ENCODE measurements around the gene FSTL5. TPM values are rescaled to one million over a fixed set of nuclear protein-coding genes. Genes with fewer than 3 reads are reported as not detected.

Gene FSTL5
- total RNA-seq, 1 donor from 2014 or later = not detected

- DNase-seq (ENCODE audit: low read depth) = no peak
- no peak overlapping the region for H3K4me3 ChIP-seq (ENCODE audit: low read depth, low read length)
- TF ChIP-seq CTCF (conservative IDR thresholded peaks at IDR 0.05; ENCODE audit: low read depth, low read length) = no peak
Measured at GRCh38 chr4:161486461-161486860, 677.3 kb downstream of the FSTL5 start.

GRCh38 chr4:161466316-161466715 lies 697.5 kb downstream of the FSTL5 start:
- TF ChIP-seq CTCF (conservative IDR thresholded peaks at IDR 0.05; ENCODE audit: low read depth, low read length) = no peak
- no peak for DNase-seq (ENCODE audit: low read depth)
- H3K4me3 ChIP-seq (ENCODE audit: low read depth, low read length) = no peak overlapping the region

- no peak for DNase-seq (ENCODE audit: low read depth)
- no peak for TF ChIP-seq CTCF (conservative IDR thresholded peaks at IDR 0.05; ENCODE audit: low read depth, low read length)
Measured at GRCh38 chr4:161463436-161463835, 700.4 kb downstream of the FSTL5 start.

GRCh38 chr4:161457906-161458305 lies 705.9 kb downstream of the FSTL5 start:
- TF ChIP-seq CTCF (conservative IDR thresholded peaks at IDR 0.05; ENCODE audit: low read depth, low read length) = no peak
- H3K4me3 ChIP-seq (ENCODE audit: low read depth, low read length) = no peak overlapping the region
- no peak for DNase-seq (ENCODE audit: low read depth)

More at GRCh38 chr4:161463436-161463835, 700.4 kb downstream of the FSTL5 start:
- H3K4me3 ChIP-seq (ENCODE audit: low read depth, low read length) = no peak overlapping the region

- DNase-seq (ENCODE audit: low read depth) = no peak
- TF ChIP-seq CTCF (conservative IDR thresholded peaks at IDR 0.05; ENCODE audit: low read depth, low read length) = no peak
Measured at GRCh38 chr4:161457311-161457710, 706.5 kb downstream of the FSTL5 start.

GRCh38 chr4:161454860-161455259 lies 708.9 kb downstream of the FSTL5 start:
- H3K4me3 ChIP-seq (ENCODE audit: low read depth, low read length) = no peak overlapping the region
- TF ChIP-seq CTCF (conservative IDR thresholded peaks at IDR 0.05; ENCODE audit: low read depth, low read length) = no peak
- DNase-seq (ENCODE audit: low read depth) = no peak

More at GRCh38 chr4:161457311-161457710, 706.5 kb downstream of the FSTL5 start:
- no peak overlapping the region for H3K4me3 ChIP-seq (ENCODE audit: low read depth, low read length)

GRCh38 chr4:161448550-161449180 lies 715.1 kb downstream of the FSTL5 start:
- TF ChIP-seq CTCF (conservative IDR thresholded peaks at IDR 0.05; ENCODE audit: low read depth, low read length) = no peak
- no peak for DNase-seq (ENCODE audit: low read depth)
- H3K4me3 ChIP-seq (ENCODE audit: low read depth, low read length) = no peak overlapping the region

Measured in epithelial cell of proximal tubule (primary cell).